IPS-18a (cell line): Measurements from ENCODE around the gene NOS1AP.
"Not testable (repeated sequence)": the region's sequence is repeated elsewhere in the genome, so short reads cannot be mapped to it uniquely, and the experiment has no call there.

Source experiments
- H3K27ac ChIP-seq: one replicate; pipeline ENCODE4 v1.5.1; 2013; ENCODE audit warnings: low read length
- H3K27me3 ChIP-seq: one replicate; pipeline ENCODE4 v1.6.1; 2013; ENCODE audit warnings: mild to moderate bottlenecking, low read length; ENCODE audit not compliant: control insufficient read depth, insufficient read depth
- H3K36me3 ChIP-seq: one replicate; pipeline ENCODE4 v1.6.1; 2013; ENCODE audit warnings: low read depth, low read length; ENCODE audit not compliant: control insufficient read depth
- H3K4me1 ChIP-seq: one replicate; pipeline ENCODE4 v1.6.1; 2013; ENCODE audit warnings: low read depth, low read length; ENCODE audit not compliant: control insufficient read depth
- H3K4me3 ChIP-seq: one replicate; pipeline ENCODE4 v1.5.1; 2013; ENCODE audit warnings: low read length
- H3K9ac ChIP-seq: one replicate; pipeline ENCODE4 v1.6.1; 2013; ENCODE audit warnings: mild to moderate bottlenecking, low read length, moderate library complexity
- H3K9me3 ChIP-seq: one replicate; pipeline ENCODE4 v1.6.1; 2013; ENCODE audit warnings: low read depth, low read length; ENCODE audit not compliant: control insufficient read depth

NOS1AP gene

GRCh38 chr1:162335126-162335525 lies 265.6 kb downstream of the NOS1AP start:
- Histone ChIP-seq H3K9ac (no peak overlapping the region), H3K4me1 (peaks cover 14% of the 10 kb centered on the region), H3K4me3 (no peak overlapping the region), H3K27me3 (no peaks in the 10 kb centered on the region), H3K9me3 (no peaks in the 10 kb centered on the region), H3K27ac (no peak overlapping the region), H3K36me3 (no peaks in the 10 kb centered on the region)

GRCh38 chr1:162336621-162337285 lies 267.3 kb downstream of the NOS1AP start:
- H3K27me3 ChIP-seq: no peaks in the 10 kb centered on the region
- H3K9me3 ChIP-seq: no peaks in the 10 kb centered on the region
- H3K4me1 ChIP-seq: peaks cover 14% of the 10 kb centered on the region
- H3K27ac ChIP-seq: no peak overlapping the region
- H3K36me3 ChIP-seq: no peaks in the 10 kb centered on the region
- H3K9ac ChIP-seq: no peak overlapping the region
- H3K4me3 ChIP-seq: no peak overlapping the region

- no peaks in the 10 kb centered on the region for H3K36me3 ChIP-seq
- no peaks in the 10 kb centered on the region for H3K9me3 ChIP-seq
- H3K4me1 ChIP-seq: no peaks in the 10 kb centered on the region
- H3K9ac ChIP-seq: no peak overlapping the region
- no peak overlapping the region for H3K4me3 ChIP-seq
- H3K27me3 ChIP-seq: no peaks in the 10 kb centered on the region
- H3K27ac ChIP-seq: no peak overlapping the region
These were observed 273.0 kb downstream of the NOS1AP start for GRCh38 chr1:162342452-162342983.

GRCh38 chr1:162343470-162343869 lies 274.0 kb downstream of the NOS1AP start:
- no peaks in the 10 kb centered on the region for H3K9me3 ChIP-seq
- no peaks in the 10 kb centered on the region for H3K4me1 ChIP-seq
- H3K36me3 ChIP-seq: no peaks in the 10 kb centered on the region
- no peak overlapping the region for H3K27ac ChIP-seq
- H3K4me3 ChIP-seq: no peak overlapping the region
- no peak overlapping the region for H3K9ac ChIP-seq
- no peaks in the 10 kb centered on the region for H3K27me3 ChIP-seq

GRCh38 chr1:162347281-162347680 lies 277.8 kb downstream of the NOS1AP start:
- Histone ChIP-seq H3K9ac (no peak overlapping the region), H3K27me3 (no peaks in the 10 kb centered on the region), H3K9me3 (no peaks in the 10 kb centered on the region), H3K4me1 (no peaks in the 10 kb centered on the region), H3K4me3 (no peak overlapping the region), H3K36me3 (no peaks in the 10 kb centered on the region), H3K27ac (no peak overlapping the region)

- no peaks in the 10 kb centered on the region for H3K36me3 ChIP-seq
- H3K27ac ChIP-seq: no peak overlapping the region
- no peak overlapping the region for H3K9ac ChIP-seq
- no peak overlapping the region for H3K4me3 ChIP-seq
- no peaks in the 10 kb centered on the region for H3K27me3 ChIP-seq
- H3K4me1 ChIP-seq: peaks cover 12% of the 10 kb centered on the region
- no peaks in the 10 kb centered on the region for H3K9me3 ChIP-seq
These were observed 280.3 kb downstream of the NOS1AP start for GRCh38 chr1:162349635-162350330.

GRCh38 chr1:162351246-162351842 lies 281.9 kb downstream of the NOS1AP start:
- peaks cover 12% of the 10 kb centered on the region for H3K4me1 ChIP-seq
- no peaks in the 10 kb centered on the region for H3K36me3 ChIP-seq
- no peak overlapping the region for H3K27ac ChIP-seq
- no peak overlapping the region for H3K9ac ChIP-seq
- H3K4me3 ChIP-seq: no peak overlapping the region
- no peaks in the 10 kb centered on the region for H3K9me3 ChIP-seq
- H3K27me3 ChIP-seq: no peaks in the 10 kb centered on the region

- peaks cover 12% of the 10 kb centered on the region for H3K4me1 ChIP-seq
- not testable (repeated sequence) for H3K9me3 ChIP-seq, H3K27me3 ChIP-seq, H3K9ac ChIP-seq, H3K27ac ChIP-seq, H3K4me3 ChIP-seq, H3K36me3 ChIP-seq
These were observed 282.4 kb downstream of the NOS1AP start for GRCh38 chr1:162351874-162352273.

- Histone ChIP-seq H3K4me1 (peaks cover 12% of the 10 kb centered on the region), H3K9me3 (no peaks in the 10 kb centered on the region), H3K4me3 (no peak overlapping the region), H3K27me3 (no peaks in the 10 kb centered on the region), H3K27ac (no peak overlapping the region), H3K9ac (no peak overlapping the region), H3K36me3 (no peaks in the 10 kb centered on the region)
These were observed 283.6 kb downstream of the NOS1AP start for GRCh38 chr1:162353078-162353477.

GRCh38 chr1:162353702-162354101 lies 284.2 kb downstream of the NOS1AP start:
- Histone ChIP-seq H3K27ac (no peak overlapping the region), H3K4me3 (no peak overlapping the region), H3K9me3 (no peaks in the 10 kb centered on the region), H3K9ac (no peak overlapping the region), H3K36me3 (no peaks in the 10 kb centered on the region), H3K27me3 (no peaks in the 10 kb centered on the region), H3K4me1 (peaks cover 12% of the 10 kb centered on the region)

- Histone ChIP-seq H3K4me3 (no peak overlapping the region), H3K27me3 (no peaks in the 10 kb centered on the region), H3K9me3 (no peaks in the 10 kb centered on the region), H3K4me1 (peaks cover 11% of the 10 kb centered on the region), H3K36me3 (no peaks in the 10 kb centered on the region), H3K27ac (no peak overlapping the region), H3K9ac (no peak overlapping the region)
These were observed 288.3 kb downstream of the NOS1AP start for GRCh38 chr1:162357681-162358266.
